HEK293 (cell line): ENCODE results near the gene ACOX2.

ENCODE experiments used
- CTCF ChIA-PET: fragments of 350-600 bp; formaldehyde crosslinking; extraction: SDS; loops from one replicate; lab custom pipeline; 2021; ENCODE audit warnings: antibody characterized with exemption; lab: Yijun Ruan, JAX
- POLR2A ChIA-PET: fragments of 300-600 bp; formaldehyde crosslinking; extraction: SDS; loops from one replicate; lab custom pipeline; 2020; ENCODE audit warnings: antibody characterized with exemption, inconsistent platforms; lab: Yijun Ruan, JAX
- H3K27ac ChIP-seq: fragments of 200-500 bp; sonication (Bioruptor generic); 2 replicates; pipeline ENCODE4 v1.5.1; 2014; ENCODE audit warnings: low read depth, low read length, control low read depth, inconsistent platforms; ENCODE audit errors: extremely low read depth
- H3K36me3 ChIP-seq, 2 experiments: fragments of 200-500 bp in 1 of 2; sonication (Bioruptor generic) in 1 of 2; 1 replicate in 1 of 2; 2 replicates in 1 of 2; pipeline ENCODE4 v1.5.1; 2014 to 2017; ENCODE audit warnings: inconsistent platforms in 2 of 2, low read length in 2 of 2; ENCODE audit not compliant: control insufficient read depth in 2 of 2, insufficient read depth in 1 of 2
- H3K4me1 ChIP-seq: fragments of 200-500 bp; sonication (Bioruptor generic); 2 replicates; pipeline ENCODE4 v1.5.1; 2014; ENCODE audit warnings: mild to moderate bottlenecking, low read length, inconsistent platforms; ENCODE audit not compliant: control insufficient read depth, insufficient read depth
- H3K4me3 ChIP-seq: 2 replicates; pipeline ENCODE4 v1.5.1; 2011; ENCODE audit warnings: low read depth, mild to moderate bottlenecking, control low read depth, low read length, moderate library complexity
- H3K9me3 ChIP-seq: fragments of 200-500 bp; sonication (Bioruptor generic); 2 replicates; pipeline ENCODE4 v1.5.1; 2014; ENCODE audit warnings: low read depth, low read length, inconsistent platforms; ENCODE audit not compliant: control insufficient read depth, insufficient read depth
- EGR2 ChIP-seq: fragments of 450-650 bp; formaldehyde crosslinking; IDR thresholded peaks from 2 replicates; pipeline ENCODE4 v1.5.1; 2016; ENCODE audit warnings: low read depth, missing biosample characterization, missing genetic modification characterization
- GLIS1 ChIP-seq: fragments of 450-650 bp; formaldehyde crosslinking; IDR thresholded peaks from 2 replicates; pipeline ENCODE4 v1.5.1; 2016; ENCODE audit warnings: missing biosample characterization, missing genetic modification characterization
- KLF9 ChIP-seq: fragments of 450-650 bp; formaldehyde crosslinking; IDR thresholded peaks from 2 replicates; pipeline ENCODE4 v1.5.1; 2016; ENCODE audit warnings: missing biosample characterization, missing genetic modification characterization, low read depth
- SALL2 ChIP-seq: fragments of 450-650 bp; formaldehyde crosslinking; IDR thresholded peaks from 2 replicates; pipeline ENCODE4 v1.5.0; 2017; ENCODE audit warnings: missing biosample characterization, mild to moderate bottlenecking, missing genetic modification characterization, borderline replicate concordance
- ZBTB11 ChIP-seq: fragments of 450-650 bp; formaldehyde crosslinking; conservative IDR thresholded peaks from 2 replicates; pipeline ENCODE4 v1.5.1; 2016; ENCODE audit warnings: low read depth, missing biosample characterization, missing genetic modification characterization
- ZFP69B ChIP-seq: fragments of 450-650 bp; formaldehyde crosslinking; IDR thresholded peaks from 2 replicates; pipeline ENCODE4 v1.5.1; 2016; ENCODE audit warnings: missing biosample characterization, missing genetic modification characterization
- ZNF175 ChIP-seq: fragments of 450-650 bp; formaldehyde crosslinking; IDR thresholded peaks from 2 replicates; pipeline ENCODE4 v1.5.1; 2016; ENCODE audit warnings: missing biosample characterization, missing genetic modification characterization
- ZNF266 ChIP-seq: fragments of 450-650 bp; formaldehyde crosslinking; IDR thresholded peaks from 2 replicates; pipeline ENCODE4 v1.5.1; 2016; ENCODE audit warnings: missing biosample characterization, missing genetic modification characterization, low read depth
- ZNF341 ChIP-seq: fragments of 450-650 bp; formaldehyde crosslinking; IDR thresholded peaks from 2 replicates; pipeline ENCODE4; 2016; ENCODE audit warnings: low read depth, missing biosample characterization, missing genetic modification characterization
- ZNF404 ChIP-seq: fragments of 450-650 bp; formaldehyde crosslinking; IDR thresholded peaks from 2 replicates; pipeline ENCODE4 v1.5.1; 2017; ENCODE audit warnings: missing biosample characterization, missing genetic modification characterization
- ZNF416 ChIP-seq: fragments of 450-650 bp; formaldehyde crosslinking; IDR thresholded peaks from 2 replicates; pipeline ENCODE4 v1.5.1; 2016; ENCODE audit warnings: missing biosample characterization, missing genetic modification characterization
- ZNF548 ChIP-seq: fragments of 450-650 bp; formaldehyde crosslinking; IDR thresholded peaks from 2 replicates; pipeline ENCODE4 v1.5.1; 2016; ENCODE audit warnings: missing biosample characterization, missing genetic modification characterization
- ZNF623 ChIP-seq: fragments of 450-650 bp; formaldehyde crosslinking; IDR thresholded peaks from 2 replicates; pipeline ENCODE4 v1.5.1; 2016; ENCODE audit warnings: missing biosample characterization, missing genetic modification characterization
- ZNF677 ChIP-seq: fragments of 450-650 bp; IDR thresholded peaks from 2 replicates; pipeline ENCODE4 v1.5.0; 2018; ENCODE audit warnings: missing biosample characterization, mild to moderate bottlenecking, missing genetic modification characterization, moderate library complexity
- ZNF837 ChIP-seq: fragments of 450-650 bp; formaldehyde crosslinking; IDR thresholded peaks from 2 replicates; pipeline ENCODE4 v1.5.1; 2016; ENCODE audit warnings: missing biosample characterization, missing genetic modification characterization
- ZSCAN5A ChIP-seq: fragments of 450-650 bp; formaldehyde crosslinking; IDR thresholded peaks from 2 replicates; pipeline ENCODE4 v1.5.1; 2016; ENCODE audit warnings: missing biosample characterization, missing genetic modification characterization
- TF ChIP-seq, protein P1 (sequence below): fragments of 450-650 bp; formaldehyde crosslinking; IDR thresholded peaks from 2 replicates; pipeline ENCODE4 v1.5.1; 2016; ENCODE audit warnings: missing biosample characterization, missing genetic modification characterization, low read depth
- TF ChIP-seq, protein P2 (sequence below): fragments of 450-650 bp; formaldehyde crosslinking; IDR thresholded peaks from 2 replicates; pipeline ENCODE4 v1.5.1; 2016; ENCODE audit warnings: missing biosample characterization, missing genetic modification characterization
- TF ChIP-seq, protein P3 (sequence below): fragments of 450-650 bp; formaldehyde crosslinking; IDR thresholded peaks from 2 replicates; pipeline ENCODE4 v1.5.1; 2016; ENCODE audit warnings: missing biosample characterization, missing genetic modification characterization, borderline replicate concordance
- TF ChIP-seq, protein P4 (sequence below): fragments of 450-650 bp; formaldehyde crosslinking; IDR thresholded peaks from 2 replicates; pipeline ENCODE4 v1.5.1; 2016; ENCODE audit warnings: missing biosample characterization, missing genetic modification characterization

ACOX2 gene

GRCh38 chr3:58556761-58557221 is 19.8 kb upstream of the ACOX2 start:
- TF ChIP-seq ZNF416 (no peak), GLIS1 (tag by site-specific recombination) (no peak), KLF9 (tag by site-specific recombination) (no peak)
- ChIA-PET CTCF (interaction anchor here (6.1 kb wide), 1 partner anchor 13 kb away, joined by 43 read pairs; no protein-coding TSS in a partner anchor), POLR2A (no interaction called here)
- Histone ChIP-seq H3K27ac (no peak overlapping the region), H3K9me3 (no peaks in the 10 kb centered on the region), H3K36me3 (no peaks in the 10 kb centered on the region), H3K4me3 (no peak overlapping the region), H3K4me1 (no peaks in the 10 kb centered on the region)

GRCh38 chr3:58556001-58556400 is 19.0 kb upstream of the ACOX2 start:
- H3K27ac ChIP-seq, result no peak overlapping the region
- no peaks in the 10 kb centered on the region for H3K9me3 ChIP-seq
- ChIA-PET POLR2A (no interaction called here), CTCF (interaction anchor here (1.2 to 6.1 kb wide), 2 partner anchors 13 to 140 kb away, joined by 3 to 43 read pairs; no protein-coding TSS in a partner anchor)
- no peak overlapping the region for H3K4me3 ChIP-seq
- H3K36me3 ChIP-seq, result no peaks in the 10 kb centered on the region
- TF ChIP-seq ZNF404 (tag by site-specific recombination) (no peak), ZNF623 (no peak), ZNF837 (no peak), ZBTB11 (tag by site-specific recombination) (no peak), ZNF677 (tag by site-specific recombination) (no peak), SALL2 (tag by site-specific recombination) (no peak), ZNF548 (tag by site-specific recombination) (no peak)
- TF ChIP-seq, protein P1, sequence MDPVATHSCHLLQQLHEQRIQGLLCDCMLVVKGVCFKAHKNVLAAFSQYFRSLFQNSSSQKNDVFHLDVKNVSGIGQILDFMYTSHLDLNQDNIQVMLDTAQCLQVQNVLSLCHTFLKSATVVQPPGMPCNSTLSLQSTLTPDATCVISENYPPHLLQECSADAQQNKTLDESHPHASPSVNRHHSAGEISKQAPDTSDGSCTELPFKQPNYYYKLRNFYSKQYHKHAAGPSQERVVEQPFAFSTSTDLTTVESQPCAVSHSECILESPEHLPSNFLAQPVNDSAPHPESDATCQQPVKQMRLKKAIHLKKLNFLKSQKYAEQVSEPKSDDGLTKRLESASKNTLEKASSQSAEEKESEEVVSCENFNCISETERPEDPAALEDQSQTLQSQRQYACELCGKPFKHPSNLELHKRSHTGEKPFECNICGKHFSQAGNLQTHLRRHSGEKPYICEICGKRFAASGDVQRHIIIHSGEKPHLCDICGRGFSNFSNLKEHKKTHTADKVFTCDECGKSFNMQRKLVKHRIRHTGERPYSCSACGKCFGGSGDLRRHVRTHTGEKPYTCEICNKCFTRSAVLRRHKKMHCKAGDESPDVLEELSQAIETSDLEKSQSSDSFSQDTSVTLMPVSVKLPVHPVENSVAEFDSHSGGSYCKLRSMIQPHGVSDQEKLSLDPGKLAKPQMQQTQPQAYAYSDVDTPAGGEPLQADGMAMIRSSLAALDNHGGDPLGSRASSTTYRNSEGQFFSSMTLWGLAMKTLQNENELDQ (tag by site-specific recombination), result no peak
- TF ChIP-seq, protein P2, sequence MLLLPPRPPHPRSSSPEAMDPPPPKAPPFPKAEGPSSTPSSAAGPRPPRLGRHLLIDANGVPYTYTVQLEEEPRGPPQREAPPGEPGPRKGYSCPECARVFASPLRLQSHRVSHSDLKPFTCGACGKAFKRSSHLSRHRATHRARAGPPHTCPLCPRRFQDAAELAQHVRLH, result no peak
- TF ChIP-seq, protein P3, sequence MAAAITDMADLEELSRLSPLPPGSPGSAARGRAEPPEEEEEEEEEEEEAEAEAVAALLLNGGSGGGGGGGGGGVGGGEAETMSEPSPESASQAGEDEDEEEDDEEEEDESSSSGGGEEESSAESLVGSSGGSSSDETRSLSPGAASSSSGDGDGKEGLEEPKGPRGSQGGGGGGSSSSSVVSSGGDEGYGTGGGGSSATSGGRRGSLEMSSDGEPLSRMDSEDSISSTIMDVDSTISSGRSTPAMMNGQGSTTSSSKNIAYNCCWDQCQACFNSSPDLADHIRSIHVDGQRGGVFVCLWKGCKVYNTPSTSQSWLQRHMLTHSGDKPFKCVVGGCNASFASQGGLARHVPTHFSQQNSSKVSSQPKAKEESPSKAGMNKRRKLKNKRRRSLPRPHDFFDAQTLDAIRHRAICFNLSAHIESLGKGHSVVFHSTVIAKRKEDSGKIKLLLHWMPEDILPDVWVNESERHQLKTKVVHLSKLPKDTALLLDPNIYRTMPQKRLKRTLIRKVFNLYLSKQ, result no peak
- no peaks in the 10 kb centered on the region for H3K4me1 ChIP-seq

- CTCF ChIA-PET, result interaction anchor here (0.6 to 6.1 kb wide), 3 partner anchors 14 to 140 kb away, joined by 3 to 43 read pairs (median 3); no protein-coding TSS in a partner anchor
- no peak for TF ChIP-seq ZNF175 (tag by site-specific recombination)
- no peak for TF ChIP-seq ZNF266 (tag by site-specific recombination)
- TF ChIP-seq, protein P4, sequence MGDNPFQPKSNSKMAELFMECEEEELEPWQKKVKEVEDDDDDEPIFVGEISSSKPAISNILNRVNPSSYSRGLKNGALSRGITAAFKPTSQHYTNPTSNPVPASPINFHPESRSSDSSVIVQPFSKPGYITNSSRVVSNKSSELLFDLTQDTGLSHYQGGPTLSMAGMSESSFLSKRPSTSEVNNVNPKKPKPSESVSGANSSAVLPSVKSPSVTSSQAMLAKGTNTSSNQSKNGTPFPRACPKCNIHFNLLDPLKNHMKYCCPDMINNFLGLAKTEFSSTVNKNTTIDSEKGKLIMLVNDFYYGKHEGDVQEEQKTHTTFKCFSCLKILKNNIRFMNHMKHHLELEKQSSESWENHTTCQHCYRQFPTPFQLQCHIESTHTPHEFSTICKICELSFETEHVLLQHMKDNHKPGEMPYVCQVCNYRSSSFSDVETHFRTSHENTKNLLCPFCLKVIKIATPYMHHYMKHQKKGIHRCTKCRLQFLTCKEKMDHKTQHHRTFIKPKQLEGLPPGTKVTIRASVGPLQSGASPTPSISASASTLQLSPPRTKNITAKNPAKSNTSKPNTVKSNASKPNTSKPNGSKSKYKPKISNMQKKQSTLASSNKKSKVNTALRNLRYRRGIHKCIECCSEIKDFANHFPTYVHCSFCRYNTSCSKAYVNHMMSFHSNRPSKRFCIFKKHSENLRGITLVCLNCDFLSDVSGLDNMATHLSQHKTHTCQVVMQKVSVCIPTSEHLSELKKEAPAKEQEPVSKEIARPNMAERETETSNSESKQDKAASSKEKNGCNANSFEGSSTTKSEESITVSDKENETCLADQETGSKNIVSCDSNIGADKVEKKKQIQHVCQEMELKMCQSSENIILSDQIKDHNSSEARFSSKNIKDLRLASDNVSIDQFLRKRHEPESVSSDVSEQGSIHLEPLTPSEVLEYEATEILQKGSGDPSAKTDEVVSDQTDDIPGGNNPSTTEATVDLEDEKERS (tag by site-specific recombination), result no peak
- TF ChIP-seq ZSCAN5A, result no peak
- no peak for TF ChIP-seq ZFP69B
- TF ChIP-seq EGR2 (tag by site-specific recombination), result no peak
- TF ChIP-seq ZNF341 (tag by site-specific recombination), result no peak
Measured at GRCh38 chr3:58555203-58555602, 18.2 kb upstream of the ACOX2 start.

More at GRCh38 chr3:58555203-58555602, 18.2 kb upstream of the ACOX2 start:
- Histone ChIP-seq H3K4me3 (no peak overlapping the region), H3K4me1 (no peaks in the 10 kb centered on the region), H3K27ac (no peak overlapping the region), H3K36me3 (no peaks in the 10 kb centered on the region), H3K9me3 (no peaks in the 10 kb centered on the region)
- POLR2A ChIA-PET, result no interaction called here
